ENCODE measurements around the gene CARD18.
"Not testable (repeated sequence)": the region's sequence is repeated elsewhere in the genome, so short reads cannot be mapped to it uniquely, and the experiment has no call there.

The CARD18 gene

DNA sequence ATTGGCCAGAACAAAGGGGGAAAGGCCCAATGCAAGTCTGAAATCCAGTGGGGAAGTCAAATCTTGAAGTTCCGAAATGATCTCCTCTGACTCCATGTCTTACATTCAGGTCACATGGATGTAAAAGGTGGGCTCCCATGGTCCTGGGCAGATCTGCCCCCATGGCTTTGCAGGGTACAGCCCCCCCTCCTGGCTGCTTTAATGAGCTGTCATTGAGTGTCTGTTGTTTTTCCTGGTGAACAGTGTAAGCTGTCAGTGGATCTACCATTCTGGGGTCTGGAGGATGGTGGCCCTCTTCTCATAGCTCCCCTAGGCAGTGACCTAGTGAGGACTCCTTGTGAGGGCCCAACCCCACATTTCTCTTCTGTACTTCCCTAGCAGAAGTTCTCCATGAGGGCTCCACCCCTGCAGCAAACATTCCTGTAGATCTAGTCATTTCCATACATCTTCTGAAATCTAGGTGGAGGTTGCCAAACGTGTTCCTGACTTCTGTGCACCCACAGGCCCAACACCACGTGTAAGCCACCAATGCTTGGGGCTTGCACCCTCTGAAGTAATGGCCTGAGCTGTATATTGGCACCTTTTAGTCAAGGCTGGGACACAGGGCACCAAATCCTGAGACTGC lies 9.3 kb downstream of the CARD18 start:
- no peak overlapping the region for H3K4me3 ChIP-seq (ENCODE audit: low read length)
- no peak overlapping the region for H3K27ac ChIP-seq (ENCODE audit: low read depth, low read length)
- no peaks in the 10 kb centered on the region for H3K4me1 ChIP-seq (ENCODE audit: control insufficient read depth, insufficient read depth, low read length)

DNA sequence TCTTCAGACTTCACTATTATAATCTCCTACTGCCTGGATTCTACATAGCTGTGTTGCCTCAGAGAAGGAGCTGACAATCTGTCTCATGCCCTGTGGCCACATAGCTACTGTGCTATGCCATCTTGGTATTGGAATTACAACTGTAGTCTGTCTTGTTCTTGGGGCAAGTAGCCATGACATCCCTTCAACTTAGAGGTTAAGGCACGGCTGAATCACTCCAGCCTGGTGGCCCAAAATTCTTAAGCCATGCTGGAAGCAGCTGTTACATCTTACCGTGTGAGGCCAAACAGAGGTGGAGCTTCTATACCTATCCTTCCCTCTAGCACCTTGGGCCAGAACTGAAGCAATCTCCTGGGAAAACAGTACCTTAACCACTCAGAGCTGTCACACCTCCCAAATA lies 14.8 kb downstream of the CARD18 start:
- no peaks in the 10 kb centered on the region for H3K27me3 ChIP-seq (ENCODE audit: control insufficient read depth, insufficient read depth, low read length)

More for the DNA sequence above, 9.3 kb downstream of the CARD18 start:
- Histone ChIP-seq H3K9ac (ENCODE audit: low read length) (no peak overlapping the region), H3K27me3 (ENCODE audit: control insufficient read depth, insufficient read depth, low read length) (no peaks in the 10 kb centered on the region), H3K36me3 (ENCODE audit: control insufficient read depth, insufficient read depth, low read length) (no peaks in the 10 kb centered on the region)

GRCh38 chr11:105111145-105111944 lies 28.2 kb downstream of the CARD18 start:
- no peaks in the 10 kb centered on the region for H3K27me3 ChIP-seq (ENCODE audit: control insufficient read depth, insufficient read depth, low read length)
- no peaks in the 10 kb centered on the region for H3K4me1 ChIP-seq (ENCODE audit: control insufficient read depth, insufficient read depth, low read length)
- H3K36me3 ChIP-seq (ENCODE audit: control insufficient read depth, insufficient read depth, low read length), result no peaks in the 10 kb centered on the region
- no peak overlapping the region for H3K4me3 ChIP-seq (ENCODE audit: low read length)
- H3K9ac ChIP-seq (ENCODE audit: low read length), result no peak overlapping the region
- H3K27ac ChIP-seq (ENCODE audit: low read depth, low read length), result no peak overlapping the region

More for the DNA sequence above, 14.8 kb downstream of the CARD18 start:
- Histone ChIP-seq H3K4me3 (ENCODE audit: low read length) (no peak overlapping the region), H3K27ac (ENCODE audit: low read depth, low read length) (no peak overlapping the region), H3K36me3 (ENCODE audit: control insufficient read depth, insufficient read depth, low read length) (no peaks in the 10 kb centered on the region), H3K4me1 (ENCODE audit: control insufficient read depth, insufficient read depth, low read length) (no peaks in the 10 kb centered on the region), H3K9ac (ENCODE audit: low read length) (no peak overlapping the region)

- no peak overlapping the region for H3K27ac ChIP-seq (ENCODE audit: low read depth, low read length)
- no peaks in the 10 kb centered on the region for H3K4me1 ChIP-seq (ENCODE audit: control insufficient read depth, insufficient read depth, low read length)
- H3K27me3 ChIP-seq (ENCODE audit: control insufficient read depth, insufficient read depth, low read length), result no peaks in the 10 kb centered on the region
- H3K36me3 ChIP-seq (ENCODE audit: control insufficient read depth, insufficient read depth, low read length), result no peaks in the 10 kb centered on the region
- H3K4me3 ChIP-seq (ENCODE audit: low read length), result no peak overlapping the region
- no peak overlapping the region for H3K9ac ChIP-seq (ENCODE audit: low read length)
These were observed 28.9 kb downstream of the CARD18 start for GRCh38 chr11:105110688-105111030.

DNA sequence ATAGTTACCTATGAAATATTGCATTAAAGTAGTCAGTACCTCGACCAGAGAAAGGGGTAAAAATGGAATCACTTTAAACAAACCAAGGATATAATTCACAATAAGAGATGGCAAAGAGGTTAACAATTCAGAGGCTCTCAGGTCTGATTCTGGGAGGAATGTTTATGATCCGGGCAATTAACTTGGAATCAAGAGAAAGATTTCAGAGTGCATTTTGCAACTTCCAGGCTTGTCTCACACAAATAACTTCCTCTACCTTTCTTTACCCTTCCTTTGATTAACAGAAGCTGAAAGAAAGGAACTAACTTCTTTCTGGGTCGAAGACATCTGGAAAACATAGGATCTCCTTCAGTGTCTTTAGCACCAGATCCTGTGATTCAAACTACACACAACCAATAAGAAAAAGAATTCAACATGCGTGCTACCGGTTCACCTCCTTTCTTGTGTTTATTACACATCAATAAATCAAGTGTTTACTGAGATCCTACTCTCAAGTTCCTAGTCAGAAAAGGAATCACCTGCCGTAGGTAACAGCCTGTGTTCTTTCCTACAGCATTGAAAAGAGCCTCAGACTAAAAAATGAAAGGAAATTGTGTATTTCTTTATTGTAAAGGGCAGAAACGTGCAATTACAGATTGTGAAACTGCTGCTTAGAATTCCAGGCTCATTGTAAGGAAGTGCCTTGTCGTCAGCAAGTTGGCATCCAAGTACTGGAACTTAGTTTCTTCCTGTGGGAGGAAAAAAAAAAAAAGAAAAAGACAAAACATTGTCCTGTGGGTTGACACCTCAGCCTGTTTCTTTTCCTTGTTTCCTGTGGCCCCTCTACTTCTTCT lies 29.5 kb downstream of the CARD18 start:
- no peak overlapping the region for H3K27ac ChIP-seq (ENCODE audit: low read depth, low read length)
- no peak overlapping the region for H3K4me3 ChIP-seq (ENCODE audit: low read length)
- H3K27me3 ChIP-seq (ENCODE audit: control insufficient read depth, insufficient read depth, low read length), result no peaks in the 10 kb centered on the region
- H3K36me3 ChIP-seq (ENCODE audit: control insufficient read depth, insufficient read depth, low read length), result no peaks in the 10 kb centered on the region
- H3K4me1 ChIP-seq (ENCODE audit: control insufficient read depth, insufficient read depth, low read length), result no peaks in the 10 kb centered on the region
- H3K9ac ChIP-seq (ENCODE audit: low read length), result no peak overlapping the region

GRCh38 chr11:105109321-105109720 lies 30.2 kb downstream of the CARD18 start:
- Histone ChIP-seq H3K4me1 (ENCODE audit: control insufficient read depth, insufficient read depth, low read length) (no peaks in the 10 kb centered on the region), H3K27me3 (ENCODE audit: control insufficient read depth, insufficient read depth, low read length) (no peaks in the 10 kb centered on the region), H3K27ac (ENCODE audit: low read depth, low read length) (no peak overlapping the region), H3K9ac (ENCODE audit: low read length) (no peak overlapping the region), H3K4me3 (ENCODE audit: low read length) (no peak overlapping the region), H3K36me3 (ENCODE audit: control insufficient read depth, insufficient read depth, low read length) (no peaks in the 10 kb centered on the region)

DNA sequence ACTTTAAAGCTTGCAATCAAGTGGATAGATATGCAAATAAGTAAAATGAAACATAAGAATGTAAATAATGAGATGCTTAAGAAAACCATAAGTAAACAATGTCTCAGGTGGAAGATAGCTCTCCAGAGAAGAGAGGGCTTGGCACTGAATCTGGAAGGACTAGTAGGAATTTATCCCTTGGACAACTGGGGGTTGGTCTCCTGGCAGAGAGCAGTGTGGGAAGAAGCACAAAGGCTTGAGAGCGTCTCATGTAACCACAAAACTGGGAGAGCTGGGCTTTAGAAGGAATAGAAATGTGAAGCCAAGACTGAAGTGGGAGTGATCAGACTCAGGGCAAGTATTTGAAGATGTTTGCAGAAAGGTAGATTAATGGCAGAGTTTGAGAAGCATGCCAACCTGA lies 31.3 kb downstream of the CARD18 start:
- H3K4me3 ChIP-seq (ENCODE audit: low read length), result no peak overlapping the region
- no peaks in the 10 kb centered on the region for H3K36me3 ChIP-seq (ENCODE audit: control insufficient read depth, insufficient read depth, low read length)
- no peak overlapping the region for H3K27ac ChIP-seq (ENCODE audit: low read depth, low read length)
- H3K9ac ChIP-seq (ENCODE audit: low read length), result no peak overlapping the region
- H3K4me1 ChIP-seq (ENCODE audit: control insufficient read depth, insufficient read depth, low read length), result no peaks in the 10 kb centered on the region
- no peaks in the 10 kb centered on the region for H3K27me3 ChIP-seq (ENCODE audit: control insufficient read depth, insufficient read depth, low read length)

- not testable (repeated sequence) for H3K4me3 ChIP-seq (ENCODE audit: low read length); H3K9ac ChIP-seq (ENCODE audit: low read length); H3K4me1 ChIP-seq (ENCODE audit: control insufficient read depth, insufficient read depth, low read length); H3K27me3 ChIP-seq (ENCODE audit: control insufficient read depth, insufficient read depth, low read length); H3K36me3 ChIP-seq (ENCODE audit: control insufficient read depth, insufficient read depth, low read length); H3K27ac ChIP-seq (ENCODE audit: low read depth, low read length)
These were observed 32.2 kb downstream of the CARD18 start for GRCh38 chr11:105107226-105107825.

DNA sequence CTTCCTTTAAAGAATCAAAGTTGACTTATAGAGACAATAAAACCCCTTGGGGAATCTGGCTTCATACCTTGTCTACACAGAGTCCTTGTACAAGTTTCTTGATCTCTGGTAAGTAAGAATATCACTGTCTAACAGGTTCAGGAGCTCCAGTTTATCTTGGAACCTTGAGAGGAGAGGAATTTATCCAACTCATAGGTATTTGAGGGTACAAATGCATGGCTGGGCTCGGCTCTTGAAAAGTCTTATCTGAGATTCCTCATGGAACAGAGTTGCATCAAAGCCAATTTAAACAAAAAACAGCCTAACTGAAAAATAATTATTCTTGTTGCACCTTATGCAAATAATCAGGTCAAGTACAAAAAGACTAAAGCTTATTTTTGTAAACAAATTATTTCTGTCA lies 33.4 kb downstream of the CARD18 start:
- no peaks in the 10 kb centered on the region for H3K4me1 ChIP-seq (ENCODE audit: control insufficient read depth, insufficient read depth, low read length)
- H3K4me3 ChIP-seq (ENCODE audit: low read length), result no peak overlapping the region
- H3K27me3 ChIP-seq (ENCODE audit: control insufficient read depth, insufficient read depth, low read length), result no peaks in the 10 kb centered on the region
- no peaks in the 10 kb centered on the region for H3K36me3 ChIP-seq (ENCODE audit: control insufficient read depth, insufficient read depth, low read length)
- H3K27ac ChIP-seq (ENCODE audit: low read depth, low read length), result no peak overlapping the region
- H3K9ac ChIP-seq (ENCODE audit: low read length), result no peak overlapping the region

DNA sequence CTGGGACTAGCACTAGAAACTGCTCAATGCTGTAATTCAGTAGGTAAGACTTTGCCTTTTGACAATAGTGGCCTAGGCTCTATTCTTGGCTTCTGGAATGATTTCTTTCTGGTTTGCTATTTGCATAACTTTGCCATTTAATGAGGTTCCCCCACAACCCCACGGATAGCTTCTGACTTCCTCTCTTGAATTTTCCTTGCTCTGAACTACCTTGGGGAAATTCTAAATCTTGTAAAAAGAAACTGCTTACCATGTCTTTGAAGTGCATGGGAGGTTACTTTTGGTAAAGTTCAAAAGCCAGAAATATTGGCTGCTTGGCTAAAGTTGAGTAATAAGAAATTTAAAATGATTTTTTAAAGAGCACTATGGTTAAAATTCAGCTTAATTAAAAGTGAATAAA lies 35.3 kb downstream of the CARD18 start:
- H3K27me3 ChIP-seq (ENCODE audit: control insufficient read depth, insufficient read depth, low read length), result no peaks in the 10 kb centered on the region
- no peaks in the 10 kb centered on the region for H3K36me3 ChIP-seq (ENCODE audit: control insufficient read depth, insufficient read depth, low read length)
- H3K9ac ChIP-seq (ENCODE audit: low read length), result no peak overlapping the region
- no peak overlapping the region for H3K27ac ChIP-seq (ENCODE audit: low read depth, low read length)
- H3K4me3 ChIP-seq (ENCODE audit: low read length), result no peak overlapping the region
- H3K4me1 ChIP-seq (ENCODE audit: control insufficient read depth, insufficient read depth, low read length), result no peaks in the 10 kb centered on the region

- Histone ChIP-seq H3K4me1 (ENCODE audit: control insufficient read depth, insufficient read depth, low read length) (no peaks in the 10 kb centered on the region), H3K36me3 (ENCODE audit: control insufficient read depth, insufficient read depth, low read length) (no peaks in the 10 kb centered on the region), H3K4me3 (ENCODE audit: low read length) (no peak overlapping the region), H3K27me3 (ENCODE audit: control insufficient read depth, insufficient read depth, low read length) (no peaks in the 10 kb centered on the region), H3K27ac (ENCODE audit: low read depth, low read length) (no peak overlapping the region), H3K9ac (ENCODE audit: low read length) (no peak overlapping the region)
These were observed 36.2 kb downstream of the CARD18 start for GRCh38 chr11:105103336-105103735.

DNA sequence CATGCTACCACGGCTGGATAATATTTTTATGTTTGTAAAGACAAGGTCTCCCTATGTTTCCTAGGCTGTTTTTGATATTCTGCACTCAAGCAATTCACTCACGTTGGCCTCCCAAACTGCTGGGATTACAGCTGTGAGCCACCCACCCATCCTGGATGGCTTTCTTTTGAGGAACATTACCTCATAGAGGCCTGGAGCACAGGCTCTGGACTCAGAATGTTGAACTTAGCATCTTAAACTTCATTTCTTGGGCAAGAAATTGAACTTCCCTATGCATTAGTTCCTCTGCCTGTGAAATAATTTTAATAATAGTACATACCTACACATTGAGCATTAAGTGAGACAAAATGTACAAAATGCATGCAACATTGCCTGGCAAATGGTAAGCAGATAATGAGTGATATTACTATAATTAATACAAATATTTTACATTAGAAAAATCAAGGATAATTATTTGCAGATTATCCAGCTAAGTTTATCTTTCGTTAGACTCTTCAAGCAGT lies 37.4 kb downstream of the CARD18 start:
- H3K9ac ChIP-seq (ENCODE audit: low read length); H3K27me3 ChIP-seq (ENCODE audit: control insufficient read depth, insufficient read depth, low read length); H3K4me1 ChIP-seq (ENCODE audit: control insufficient read depth, insufficient read depth, low read length); H3K4me3 ChIP-seq (ENCODE audit: low read length); H3K27ac ChIP-seq (ENCODE audit: low read depth, low read length); H3K36me3 ChIP-seq (ENCODE audit: control insufficient read depth, insufficient read depth, low read length): not testable (repeated sequence)
